Head of caudate nucleus (tissue), 42 donors: ENCODE data around the gene GRIN2C.

ENCODE experiments used
- DNase-seq, 42 donors: peaks; one replicate each; pipeline versions ENCODE4 v3.0.0 to v3.0.0-alpha.2; 2020 to 2021; ENCODE audit warnings: mixed read lengths in 7 of 42
- intact Hi-C: fragments of 100-400 bp; cut with DNase I; formaldehyde crosslinking; loops from one replicate; pipeline ENCODE4 v1.15.0; 2022

The GRIN2C gene

DNA sequence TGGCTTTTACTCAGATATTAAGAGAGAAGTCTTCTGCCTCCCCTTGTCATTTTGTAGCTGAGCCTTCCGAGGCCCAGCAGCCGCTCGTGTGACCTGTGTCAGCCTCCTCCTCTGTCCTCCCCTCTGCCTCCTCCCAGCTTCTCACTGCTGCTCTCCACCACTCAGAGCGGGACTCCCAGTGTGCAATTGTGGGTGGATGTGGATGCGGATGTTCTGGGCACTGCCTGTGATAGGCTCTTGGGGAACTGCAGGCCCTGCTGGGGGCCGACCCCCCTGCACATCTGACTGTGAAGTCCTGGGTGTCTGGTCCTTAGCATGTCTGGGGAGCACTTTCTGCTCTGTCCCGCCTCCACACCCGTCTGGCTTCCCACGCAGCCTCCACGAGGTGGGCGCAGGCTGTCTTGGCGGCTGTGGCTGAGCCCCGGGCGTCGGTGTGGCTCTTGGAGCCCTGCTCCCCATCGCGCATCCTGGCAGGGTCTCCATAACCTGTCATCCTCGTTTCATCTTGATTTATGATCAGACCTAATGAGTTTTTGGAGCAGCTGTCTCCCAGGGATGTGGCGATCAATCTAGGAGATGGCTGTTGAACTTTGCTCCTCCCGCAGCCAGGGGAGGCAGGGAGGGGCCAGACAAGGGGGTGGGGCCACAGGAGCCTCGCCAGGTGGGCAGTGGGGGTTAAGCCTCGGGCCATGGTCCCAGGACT is 28.1 kb downstream of the GRIN2C start:
- intact Hi-C loops: no loop called here
- DNase-seq: no peak

DNA sequence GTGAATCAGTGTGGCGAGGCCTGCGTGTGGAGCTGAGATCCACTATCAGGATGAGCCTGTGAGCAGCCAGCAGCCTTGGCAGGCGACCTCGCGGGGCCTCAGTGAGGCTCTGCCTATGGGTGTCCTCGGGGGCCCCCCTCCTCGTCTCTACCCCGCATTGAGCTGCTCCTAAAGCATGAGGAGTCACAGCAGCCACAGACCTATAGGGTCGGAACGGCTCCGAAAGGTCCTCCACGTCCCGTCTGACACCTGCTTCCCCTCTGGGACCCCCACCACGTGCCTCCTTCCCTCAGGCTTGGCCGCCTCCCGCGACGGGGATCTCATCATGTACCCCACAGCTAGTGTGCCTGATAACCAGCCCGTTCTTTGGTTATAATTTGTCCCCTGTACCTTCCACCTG is 28.8 kb downstream of the GRIN2C start:
- intact Hi-C loops: no loop called here
- DNase-seq: no peak

DNA sequence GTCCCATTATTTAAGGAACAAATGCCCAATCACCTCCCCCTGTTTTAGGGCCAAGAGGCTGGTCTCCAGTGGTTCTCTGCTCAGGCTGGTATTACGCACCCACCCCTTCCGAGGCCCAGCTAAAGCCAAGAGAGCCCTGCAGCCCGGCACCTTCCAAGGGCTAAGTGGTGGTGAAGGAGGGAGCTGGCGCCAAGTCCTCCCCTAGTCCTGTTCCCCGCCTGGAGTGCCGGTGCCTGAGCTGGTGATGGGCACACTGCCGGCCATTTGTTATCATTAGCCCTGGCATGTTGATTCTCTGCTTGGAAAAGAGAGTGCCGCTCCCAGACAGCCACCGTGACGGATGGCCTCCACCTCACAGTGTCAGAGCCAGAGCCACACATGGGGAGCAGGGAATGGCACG is 31.9 kb downstream of the GRIN2C start:
- DNase-seq: peak in 1 of 42 donors; percentile 31
- intact Hi-C loops: no loop called here

DNA sequence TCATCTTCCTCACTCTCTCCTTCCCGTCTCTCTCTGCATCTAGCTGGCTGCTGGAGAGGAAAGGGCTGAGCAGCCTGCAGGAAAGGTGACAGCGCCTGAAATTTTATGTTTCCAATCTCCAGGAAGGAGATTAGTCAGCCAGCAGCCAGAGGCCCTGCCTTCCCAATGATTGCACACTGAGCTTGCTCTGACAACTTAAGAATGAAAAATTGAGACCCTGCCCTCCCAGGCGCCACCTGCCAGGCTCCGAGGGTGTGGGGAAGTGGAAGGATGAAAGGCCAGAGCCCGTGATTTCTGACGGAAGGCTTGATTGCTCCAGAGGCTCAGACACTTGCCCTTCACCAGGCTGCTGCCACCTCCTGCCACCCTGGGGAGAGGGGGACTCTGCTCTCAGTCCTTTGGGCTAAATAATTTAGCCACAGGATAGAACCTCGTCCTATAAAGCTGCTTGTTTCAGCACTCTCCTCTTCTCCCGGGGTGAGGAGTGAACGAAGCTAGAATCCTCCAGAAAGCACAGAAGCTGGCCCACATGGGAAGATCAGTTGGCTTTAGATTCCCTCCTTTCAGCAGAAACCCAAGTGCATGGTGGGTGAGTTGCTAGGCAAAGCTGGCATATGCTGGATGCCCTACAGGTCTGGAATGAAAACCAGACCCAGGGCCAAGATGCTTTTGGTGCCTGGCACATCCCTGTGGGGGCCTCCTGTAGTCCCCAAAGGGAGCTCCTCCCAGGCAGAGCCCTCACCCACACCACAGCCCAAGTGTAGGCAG is 33.5 kb downstream of the GRIN2C start:
- intact Hi-C loops: no loop called here
- DNase-seq: peak in 8 of 42 donors; percentile 20 to 68 (median 52)

DNA sequence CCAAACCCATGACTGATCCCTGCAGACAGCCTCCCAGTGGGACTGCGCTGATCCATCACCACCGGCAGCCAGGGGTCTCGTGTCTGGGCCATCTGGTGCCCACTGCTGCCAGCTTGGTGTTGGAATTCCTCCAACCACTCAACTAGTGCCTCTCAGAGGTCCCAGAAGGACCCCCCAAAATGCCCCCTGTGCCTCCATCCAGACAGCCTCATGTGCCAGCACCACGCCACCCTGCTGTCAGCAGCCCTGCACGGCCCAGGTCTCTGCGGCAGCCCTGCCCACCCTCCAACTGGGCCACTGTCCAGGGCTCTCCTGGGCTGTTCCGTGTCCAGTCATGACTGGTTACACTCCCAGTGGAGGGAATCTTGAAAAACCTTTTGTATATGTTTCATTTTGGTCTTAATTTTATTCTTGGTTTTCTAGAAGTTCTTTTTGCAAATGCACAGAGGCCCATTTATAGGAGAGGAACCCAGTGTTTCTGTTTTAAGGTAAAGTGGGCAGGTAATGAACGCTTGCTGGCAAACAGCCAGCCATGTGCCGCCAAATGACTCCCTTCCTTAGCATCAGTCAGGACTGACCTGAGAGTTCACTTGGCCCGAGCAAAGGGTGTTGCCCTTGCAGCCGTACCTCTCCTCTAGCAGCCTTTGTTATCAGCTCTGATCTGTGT is 34.6 kb downstream of the GRIN2C start:
- DNase-seq: peak in 1 of 42 donors; percentile 25
- intact Hi-C loops: no loop called here

DNA sequence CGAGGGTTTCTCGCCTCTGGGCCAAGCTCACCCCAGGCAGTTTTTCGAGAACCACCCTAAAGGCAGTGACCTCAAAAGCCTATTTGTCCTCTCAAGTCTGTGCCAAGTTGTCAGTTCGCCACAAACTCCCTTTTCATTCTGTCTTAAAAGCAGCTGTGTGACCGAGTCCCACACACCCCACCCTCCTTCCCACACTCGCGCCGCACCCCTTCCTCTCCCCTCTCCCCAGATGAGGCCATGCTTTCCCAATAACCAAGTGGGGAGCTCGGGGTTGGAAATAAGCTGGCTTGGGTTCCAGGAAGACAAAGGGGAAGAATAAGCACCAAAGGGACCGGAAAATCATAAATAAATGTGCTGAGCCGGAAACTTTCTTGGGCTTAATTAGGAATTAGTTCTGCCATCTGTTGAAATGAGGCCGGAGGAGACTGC is 36.7 kb downstream of the GRIN2C start:
- DNase-seq: peak in 33 of 42 donors; percentile 39 to 80 (median 65)
- intact Hi-C loops: no loop called here

DNA sequence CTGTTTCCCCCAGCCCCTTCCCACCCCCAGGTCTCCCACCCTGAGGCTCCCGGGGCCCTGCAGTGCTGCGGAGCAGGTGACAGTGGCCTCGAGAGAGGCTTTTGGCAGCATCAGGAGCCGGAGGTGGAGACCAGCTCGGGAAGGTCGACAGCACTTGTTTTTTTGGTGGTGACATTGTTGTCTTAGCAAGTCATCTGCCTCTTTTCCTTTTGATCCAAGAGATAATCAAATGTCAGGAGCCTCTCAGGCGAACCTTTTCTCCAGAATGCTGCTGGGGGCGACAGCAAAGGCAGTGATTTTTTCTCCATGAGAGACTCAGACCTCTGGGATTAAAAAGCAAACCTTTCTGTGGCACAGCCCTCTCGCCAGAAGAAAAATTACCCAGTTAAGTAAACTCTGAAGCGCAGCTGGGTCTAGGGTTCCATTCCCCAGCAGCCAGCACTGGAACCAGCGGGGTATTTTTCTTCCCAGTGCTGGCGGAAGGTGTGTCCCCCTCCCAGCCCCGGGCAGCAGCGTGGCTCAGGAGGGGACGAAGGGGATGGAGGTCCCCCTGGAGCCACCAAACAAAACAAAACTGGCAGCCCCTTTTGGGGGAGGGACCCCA is 37.2 kb downstream of the GRIN2C start:
- DNase-seq: no peak
- intact Hi-C loops: no loop called here

DNA sequence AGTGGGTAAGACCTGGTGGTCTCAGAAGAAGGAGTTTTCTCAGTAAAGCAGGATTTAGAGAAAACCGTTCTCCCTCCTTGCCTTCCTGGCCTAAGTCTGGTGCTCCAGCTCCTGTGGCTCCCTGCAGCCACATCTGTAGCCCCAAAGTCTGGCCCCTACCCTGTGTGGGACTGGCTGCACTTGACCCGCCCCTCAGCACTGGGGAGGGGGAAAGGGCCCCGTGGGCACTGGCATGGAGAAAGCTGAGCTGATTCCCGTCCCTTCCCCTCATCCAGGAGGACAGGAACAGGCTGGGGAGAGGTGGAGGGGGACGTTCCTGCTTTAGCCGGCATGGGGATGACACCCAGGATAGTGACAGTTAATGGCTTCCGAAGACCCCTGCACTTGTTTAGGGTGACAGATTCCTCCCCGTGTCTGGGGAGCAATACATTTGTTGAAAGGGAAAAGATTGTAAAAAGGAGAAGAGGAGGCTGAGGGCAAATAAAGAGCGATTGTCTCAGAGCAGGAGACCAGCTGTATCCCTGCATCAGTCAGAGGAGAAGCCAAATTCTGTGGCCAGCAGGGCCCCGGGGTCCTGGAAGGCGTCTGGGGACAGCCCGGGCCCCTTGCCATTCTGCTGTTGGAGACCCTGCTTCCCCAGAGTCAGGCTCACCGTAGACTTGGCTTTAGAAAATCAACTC is 37.9 kb downstream of the GRIN2C start:
- peak in 5 of 42 donors; percentile 24 to 68 (median 60) for DNase-seq
- intact Hi-C loops: no loop called here

DNA sequence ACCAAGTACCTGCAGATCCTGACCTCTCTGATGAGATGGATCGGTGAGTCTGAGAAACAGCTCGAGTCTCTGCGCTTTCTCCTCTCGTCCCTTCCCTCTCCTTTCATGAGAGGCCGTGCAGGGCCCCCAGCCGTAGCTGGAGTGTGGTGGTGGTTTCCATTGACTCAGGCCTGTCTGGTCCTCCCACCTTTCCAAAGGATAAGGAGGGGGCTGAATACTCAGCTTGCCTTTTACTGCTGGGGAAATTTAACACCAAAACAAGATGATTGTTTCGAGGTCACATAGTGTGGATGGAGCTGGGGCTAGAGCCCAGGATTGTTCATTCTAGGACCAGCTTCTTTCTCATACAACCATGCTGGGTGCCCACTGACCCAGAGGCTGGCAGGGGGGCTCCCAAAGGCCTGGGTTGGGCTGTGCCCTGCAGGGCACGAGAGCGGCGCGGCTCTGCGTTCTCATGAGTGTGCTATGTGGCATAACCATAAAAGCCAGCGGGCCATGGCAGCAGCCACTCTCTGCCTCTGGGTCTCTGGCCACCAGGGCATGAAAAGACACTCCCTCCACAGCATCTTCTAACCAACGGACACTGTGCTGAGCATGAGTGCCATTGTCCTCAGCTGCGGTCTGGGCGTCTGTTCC is 39.8 kb downstream of the GRIN2C start:
- no peak for DNase-seq
- intact Hi-C loops: no loop called here

DNA sequence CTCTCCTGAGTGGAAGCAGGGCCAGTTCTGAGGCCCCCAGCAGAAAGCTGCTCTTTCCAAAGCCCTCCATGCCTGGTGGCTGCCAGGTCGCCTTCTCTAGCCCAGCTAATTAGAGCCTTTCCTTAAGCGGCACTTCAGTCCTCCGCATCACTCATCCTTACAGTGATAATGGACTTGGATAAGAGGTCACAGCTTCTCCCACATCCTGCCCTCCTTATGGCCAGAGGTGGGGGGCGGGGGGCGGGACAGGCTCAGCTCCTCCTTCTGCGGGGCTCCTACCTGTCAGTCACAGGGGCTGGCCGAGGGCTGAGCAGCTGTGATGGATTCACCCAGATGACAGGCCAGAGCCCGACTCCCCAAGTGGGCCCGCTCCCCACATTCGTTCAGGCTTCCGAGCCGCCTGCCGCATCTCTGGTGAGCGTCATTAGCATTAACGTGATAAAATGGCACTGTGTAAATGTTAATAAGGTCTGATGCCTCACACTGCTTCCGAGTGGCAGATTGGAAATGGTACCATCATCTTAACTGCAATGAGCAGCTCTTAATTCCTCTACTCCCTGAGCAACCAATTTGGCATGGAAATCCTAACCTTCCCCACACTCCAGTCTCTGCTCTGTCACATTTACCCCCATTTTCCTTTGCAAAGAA is 41.3 kb downstream of the GRIN2C start:
- no peak for DNase-seq
- intact Hi-C loops: no loop called here

DNA sequence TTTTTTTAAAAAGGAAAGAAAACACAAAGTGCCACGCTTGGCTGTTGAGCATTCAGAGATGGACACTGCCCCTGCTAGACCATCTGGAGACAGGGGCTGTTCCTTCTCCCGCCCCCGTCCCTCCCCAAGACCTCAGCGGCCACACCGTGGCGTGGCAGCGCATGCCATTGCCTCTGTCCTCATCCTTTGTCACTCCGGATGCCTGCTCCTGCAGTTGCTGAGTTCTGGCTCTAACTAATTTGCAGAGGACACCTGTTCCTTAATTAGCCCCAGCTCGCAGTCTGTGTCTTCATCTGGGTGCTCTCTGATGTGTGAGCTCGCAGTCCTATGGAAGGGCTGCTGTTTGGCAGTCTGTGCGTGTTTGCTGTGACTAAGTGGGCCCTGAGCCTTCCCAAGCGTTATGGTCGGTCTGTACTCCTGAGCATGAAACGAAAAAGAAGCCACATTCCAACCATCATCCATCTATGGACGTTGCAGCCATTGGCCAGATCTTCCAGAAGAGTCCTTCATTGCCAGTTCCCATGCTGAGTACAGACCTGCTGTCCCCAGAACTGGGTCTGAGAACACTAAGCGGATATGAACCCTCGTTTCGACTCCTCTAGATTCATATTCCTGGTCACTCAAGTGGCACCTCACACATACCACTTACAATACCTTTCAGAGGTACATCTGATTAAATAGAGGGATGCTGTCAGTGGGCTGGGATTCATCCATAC is 42.6 kb downstream of the GRIN2C start:
- intact Hi-C loops: no loop called here
- no peak for DNase-seq

DNA sequence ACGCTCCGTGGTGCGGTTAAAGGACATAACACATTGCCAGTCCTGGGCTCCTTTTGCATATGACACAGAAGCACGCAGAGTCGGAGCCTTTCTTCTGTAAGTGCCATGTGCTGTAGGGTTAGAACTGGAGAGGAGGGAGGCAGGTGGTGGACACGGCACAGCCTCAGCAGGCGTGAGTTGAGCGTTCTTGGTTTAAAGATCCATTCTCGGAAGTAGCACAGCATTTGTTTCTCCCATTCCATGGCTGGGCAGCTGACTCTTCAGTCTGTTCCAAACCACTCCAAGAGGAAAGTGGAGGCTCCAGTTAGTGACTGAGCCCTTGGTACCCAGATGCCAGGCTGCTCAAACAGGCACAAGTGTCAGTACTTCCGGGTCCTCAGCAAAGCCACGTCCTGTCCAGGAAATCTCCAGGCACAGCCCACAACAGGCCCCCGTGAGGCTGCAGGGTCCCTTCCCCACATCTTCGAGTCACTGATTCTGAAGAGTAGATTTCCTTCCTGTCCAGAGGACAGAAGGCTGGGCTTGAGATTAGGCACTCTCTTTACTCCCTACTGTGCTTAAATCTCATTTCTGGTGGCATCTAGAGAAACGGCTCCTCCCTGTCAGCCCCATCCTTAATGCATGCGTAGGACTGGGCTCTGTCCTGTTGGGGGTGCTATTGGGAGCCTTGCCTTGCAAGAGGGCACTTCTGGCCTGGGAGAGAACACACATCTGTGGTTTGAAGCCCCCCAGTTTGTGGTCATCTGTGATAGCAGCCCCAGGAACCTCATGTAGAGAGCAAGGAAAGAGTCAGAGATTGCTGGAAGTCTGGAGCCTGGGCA is 43.9 kb downstream of the GRIN2C start:
- intact Hi-C loops: no loop called here
- DNase-seq: no peak

DNA sequence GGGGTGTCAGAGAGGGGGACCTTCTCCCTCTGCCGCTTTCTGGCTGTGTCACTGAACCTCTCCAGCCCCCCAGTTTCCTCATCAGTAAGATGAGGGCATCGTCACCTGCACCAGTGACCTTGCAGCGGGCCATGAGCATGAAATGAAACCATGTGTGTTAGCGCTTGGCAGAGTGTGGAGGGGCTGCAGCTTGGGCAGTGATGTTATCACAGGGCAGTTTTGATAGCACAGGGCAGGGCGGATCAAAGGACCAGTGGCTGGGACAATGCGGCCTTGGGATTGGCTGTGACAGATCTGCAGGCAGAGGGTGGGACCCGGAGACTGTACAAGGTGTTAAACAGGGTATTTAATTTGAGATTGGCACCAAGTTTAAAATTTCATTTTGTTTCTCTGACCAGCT is 44.6 kb downstream of the GRIN2C start:
- no peak for DNase-seq
- intact Hi-C loops: no loop called here

DNA sequence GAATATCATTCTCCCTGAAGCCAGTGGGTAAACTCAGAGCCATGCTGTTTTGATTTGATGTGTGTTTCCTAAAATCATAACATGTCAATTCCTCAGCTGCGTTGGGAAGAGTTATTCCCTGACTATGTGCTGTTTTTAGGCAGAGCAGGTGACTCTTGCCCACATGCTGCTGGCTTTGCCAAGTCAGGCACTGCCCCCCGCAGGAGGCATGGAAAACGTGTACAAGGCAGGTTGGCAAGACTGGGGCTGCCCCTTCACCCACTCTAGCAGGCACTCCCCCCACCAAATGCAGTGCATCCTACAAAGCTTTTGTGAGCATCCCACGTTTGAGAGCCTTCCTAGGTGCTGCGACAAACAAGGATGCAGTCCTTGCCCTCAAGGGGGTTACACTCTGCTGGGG is 45.2 kb downstream of the GRIN2C start:
- no peak for DNase-seq
- intact Hi-C loops: no loop called here

DNA sequence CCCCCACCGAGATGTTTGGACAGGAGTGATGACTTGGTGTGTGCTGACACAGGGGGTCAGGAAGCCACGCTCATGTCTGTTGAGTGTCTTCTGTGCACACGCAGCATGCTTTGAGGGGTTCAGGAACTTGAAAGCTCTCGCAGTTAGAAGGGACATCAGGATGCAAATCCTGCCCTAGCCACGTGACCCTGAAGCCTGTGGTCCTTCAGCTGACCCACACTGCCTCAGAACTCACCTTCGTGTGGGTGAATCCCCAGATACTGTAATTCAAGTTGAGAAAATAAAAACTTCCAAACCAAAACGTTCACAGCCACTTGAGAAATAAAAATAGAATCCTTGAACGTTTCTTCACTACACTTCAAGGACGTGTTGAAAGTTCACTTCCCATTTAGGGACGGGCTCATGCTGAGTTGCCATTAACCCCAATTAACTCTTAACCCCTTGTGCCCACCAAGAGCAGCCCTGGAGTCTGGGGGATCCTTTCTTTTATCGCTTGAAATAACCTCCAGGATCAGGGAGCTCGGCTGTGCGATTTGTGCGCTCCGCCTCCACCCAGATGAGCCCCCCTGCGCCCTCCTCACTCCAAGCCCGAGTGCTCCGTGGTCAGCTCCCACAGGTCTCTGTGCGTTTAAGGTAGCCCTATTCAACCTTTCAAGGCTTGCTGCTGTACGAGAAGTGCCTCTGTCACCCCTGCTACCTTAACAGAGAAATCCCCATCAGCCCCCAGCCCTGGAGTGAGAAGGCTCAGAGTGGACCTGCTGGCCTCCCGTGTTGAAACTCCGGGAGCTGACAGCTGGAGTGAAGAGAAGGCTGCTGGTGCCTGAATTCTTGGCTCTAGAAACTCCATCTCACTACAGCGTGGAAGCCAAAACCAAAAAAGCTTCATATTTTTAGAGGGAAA is 47.3 kb downstream of the GRIN2C start:
- intact Hi-C loops: no loop called here
- DNase-seq: no peak
